ENCODE data around the gene CDKAL1. TPM values are rescaled to one million over a fixed set of nuclear protein-coding genes. Genes with fewer than 3 reads are reported as not detected.
A peak's percentile ranks its signal among the peaks of the same experiment; 100 is the strongest.
"Not testable (repeated sequence)": the region's sequence is repeated elsewhere in the genome, so short reads cannot be mapped to it uniquely, and the experiment has no call there.

Gene CDKAL1
- total RNA-seq, 1 experiment from 2014 or later: 22.3 TPM

- no peak for DNase-seq (ENCODE audit: low read depth)
Measured at GRCh38 chr6:21073318-21073839, 539.1 kb downstream of the CDKAL1 start.

- DNase-seq (ENCODE audit: low read depth): no peak
Measured at GRCh38 chr6:21074484-21074883, 540.2 kb downstream of the CDKAL1 start.

GRCh38 chr6:21075986-21076385 lies 541.7 kb downstream of the CDKAL1 start:
- no peak for DNase-seq (ENCODE audit: low read depth)

- DNase-seq (ENCODE audit: low read depth): no peak
Measured at GRCh38 chr6:21078497-21078896, 544.2 kb downstream of the CDKAL1 start.

GRCh38 chr6:21079468-21080048 lies 545.3 kb downstream of the CDKAL1 start:
- DNase-seq (ENCODE audit: low read depth): peak; percentile 15

GRCh38 chr6:21080221-21080620 lies 546.0 kb downstream of the CDKAL1 start:
- peak; percentile 22 for DNase-seq (ENCODE audit: low read depth)

GRCh38 chr6:21082091-21082490 lies 547.8 kb downstream of the CDKAL1 start:
- DNase-seq (ENCODE audit: low read depth): no peak

GRCh38 chr6:21083708-21084107 lies 549.5 kb downstream of the CDKAL1 start:
- DNase-seq (ENCODE audit: low read depth): no peak

- DNase-seq (ENCODE audit: low read depth): peak; percentile 18
Measured at GRCh38 chr6:21084656-21085055, 550.4 kb downstream of the CDKAL1 start.

GRCh38 chr6:21085211-21085610 lies 551.0 kb downstream of the CDKAL1 start:
- DNase-seq (ENCODE audit: low read depth): no peak

GRCh38 chr6:21085643-21086042 lies 551.4 kb downstream of the CDKAL1 start:
- DNase-seq (ENCODE audit: low read depth): no peak

GRCh38 chr6:21087188-21087587 lies 552.9 kb downstream of the CDKAL1 start:
- no peak for DNase-seq (ENCODE audit: low read depth)

- DNase-seq (ENCODE audit: low read depth): peak; percentile 43
Measured at GRCh38 chr6:21091411-21091810, 557.2 kb downstream of the CDKAL1 start.

- not testable (repeated sequence) for DNase-seq (ENCODE audit: low read depth)
Measured at GRCh38 chr6:21092231-21092772, 558.0 kb downstream of the CDKAL1 start.

GRCh38 chr6:21095462-21095861 lies 561.2 kb downstream of the CDKAL1 start:
- DNase-seq (ENCODE audit: low read depth): no peak

- DNase-seq (ENCODE audit: low read depth): no peak
Measured at GRCh38 chr6:21098134-21098533, 563.9 kb downstream of the CDKAL1 start.

GRCh38 chr6:21098744-21099143 lies 564.5 kb downstream of the CDKAL1 start:
- no peak for DNase-seq (ENCODE audit: low read depth)

- DNase-seq (ENCODE audit: low read depth): no peak
Measured at GRCh38 chr6:21099338-21100314, 565.4 kb downstream of the CDKAL1 start.

GRCh38 chr6:21100991-21101390 lies 566.7 kb downstream of the CDKAL1 start:
- DNase-seq (ENCODE audit: low read depth): no peak

GRCh38 chr6:21101694-21102093 lies 567.4 kb downstream of the CDKAL1 start:
- DNase-seq (ENCODE audit: low read depth): no peak

- no peak for DNase-seq (ENCODE audit: low read depth)
Measured at GRCh38 chr6:21102201-21102600, 567.9 kb downstream of the CDKAL1 start.

- no peak for DNase-seq (ENCODE audit: low read depth)
Measured at GRCh38 chr6:21102624-21103023, 568.4 kb downstream of the CDKAL1 start.

All from RPMI7951 (cell line).